WI38 (cell line): Measurements from ENCODE around the gene TTLL5.

Experiments used
- H3K4me3 ChIP-seq: 2 replicates; pipeline ENCODE4 v1.5.1; 2011; ENCODE audit warnings: low read depth, mild to moderate bottlenecking, control low read depth, low read length
- TF ChIP-seq, protein P1 (sequence below): IDR thresholded peaks from 2 replicates; pipeline ENCODE4 v1.5.1; 2012; ENCODE audit warnings: low read depth, mild to moderate bottlenecking, control low read depth, low read length

The TTLL5 gene

DNA sequence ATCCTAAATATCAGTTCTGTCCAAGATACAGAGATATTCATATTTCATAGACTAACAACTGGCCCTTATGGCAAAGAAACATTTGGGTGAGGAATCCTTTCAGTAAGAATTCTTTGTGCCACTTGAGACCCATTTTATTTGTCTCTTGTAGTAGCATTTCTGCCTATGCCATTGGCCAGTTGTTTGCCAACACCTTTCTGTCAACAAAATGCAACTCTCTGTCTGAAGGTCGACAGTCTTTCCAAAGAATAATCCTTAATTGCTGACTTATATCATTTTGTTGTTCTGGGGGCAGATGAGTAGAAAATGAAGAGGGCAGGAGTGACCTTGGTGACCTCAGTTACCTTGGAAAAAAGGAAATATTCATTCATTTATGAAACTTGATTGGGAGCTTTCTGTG lies 335.4 kb downstream of the TTLL5 start:
- TF ChIP-seq, protein P1, sequence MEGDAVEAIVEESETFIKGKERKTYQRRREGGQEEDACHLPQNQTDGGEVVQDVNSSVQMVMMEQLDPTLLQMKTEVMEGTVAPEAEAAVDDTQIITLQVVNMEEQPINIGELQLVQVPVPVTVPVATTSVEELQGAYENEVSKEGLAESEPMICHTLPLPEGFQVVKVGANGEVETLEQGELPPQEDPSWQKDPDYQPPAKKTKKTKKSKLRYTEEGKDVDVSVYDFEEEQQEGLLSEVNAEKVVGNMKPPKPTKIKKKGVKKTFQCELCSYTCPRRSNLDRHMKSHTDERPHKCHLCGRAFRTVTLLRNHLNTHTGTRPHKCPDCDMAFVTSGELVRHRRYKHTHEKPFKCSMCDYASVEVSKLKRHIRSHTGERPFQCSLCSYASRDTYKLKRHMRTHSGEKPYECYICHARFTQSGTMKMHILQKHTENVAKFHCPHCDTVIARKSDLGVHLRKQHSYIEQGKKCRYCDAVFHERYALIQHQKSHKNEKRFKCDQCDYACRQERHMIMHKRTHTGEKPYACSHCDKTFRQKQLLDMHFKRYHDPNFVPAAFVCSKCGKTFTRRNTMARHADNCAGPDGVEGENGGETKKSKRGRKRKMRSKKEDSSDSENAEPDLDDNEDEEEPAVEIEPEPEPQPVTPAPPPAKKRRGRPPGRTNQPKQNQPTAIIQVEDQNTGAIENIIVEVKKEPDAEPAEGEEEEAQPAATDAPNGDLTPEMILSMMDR, result no peak
- no peak overlapping the region for H3K4me3 ChIP-seq

DNA sequence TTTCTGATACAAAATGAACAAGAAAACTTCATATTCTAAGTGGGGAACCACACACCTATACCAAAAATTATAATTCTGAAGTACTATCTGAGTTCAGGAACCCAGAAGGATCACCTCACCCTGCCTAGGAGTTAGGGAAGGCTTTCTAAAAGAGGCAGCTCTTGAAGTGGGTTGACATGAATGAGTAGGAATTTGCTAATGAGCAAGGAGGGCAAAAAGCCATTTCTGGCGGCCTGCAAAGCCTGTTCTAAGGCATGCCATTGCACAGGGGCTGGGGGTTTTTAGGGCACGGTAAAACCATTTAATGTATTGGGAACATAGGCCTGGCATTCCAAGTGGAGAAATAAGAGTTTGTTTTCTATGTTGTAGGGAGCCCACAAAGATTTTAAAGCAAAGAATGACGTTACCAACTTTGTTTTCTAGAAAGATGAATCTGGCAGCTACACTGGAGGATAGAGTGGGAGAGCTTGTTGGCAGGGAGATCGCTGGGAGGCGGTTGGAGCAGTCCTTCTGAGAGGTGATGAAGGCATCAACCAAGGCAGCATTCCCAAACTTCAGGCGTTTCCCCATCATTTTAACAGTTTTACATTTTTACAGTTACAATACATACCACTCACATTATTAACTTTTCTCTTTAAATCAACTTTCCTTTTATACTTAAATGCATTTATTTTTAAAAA lies 338.6 kb downstream of the TTLL5 start:
- no peak overlapping the region for H3K4me3 ChIP-seq
- TF ChIP-seq, protein P1, result no peak

DNA sequence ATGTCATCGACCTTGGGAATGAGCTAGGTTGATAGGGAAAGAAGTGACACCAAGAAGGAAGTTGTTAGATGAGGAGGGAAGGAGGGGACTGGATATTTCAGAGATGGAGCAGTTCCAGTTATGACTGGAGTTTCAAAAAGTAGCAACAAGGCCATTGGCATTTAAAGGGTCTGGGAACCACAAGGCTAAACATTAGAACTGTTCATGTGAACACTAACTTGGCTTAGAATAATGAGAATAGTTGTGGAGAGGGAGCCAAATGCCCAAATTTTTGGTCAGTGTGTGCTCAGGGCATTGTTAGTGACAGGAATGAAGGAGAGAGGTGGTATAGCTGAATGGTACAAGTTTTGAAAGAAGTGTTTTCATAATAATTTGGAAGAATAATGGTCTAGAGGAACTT lies 341.3 kb downstream of the TTLL5 start:
- no peak overlapping the region for H3K4me3 ChIP-seq
- TF ChIP-seq, protein P1, result no peak
